GM23338 (cell line): ENCODE measurements around the gene TDP2. TPM values are rescaled to one million over a fixed set of nuclear protein-coding genes. Genes with fewer than 3 reads are reported as not detected.
A peak's percentile ranks its signal among the peaks of the same experiment; 100 is the strongest.

Source experiments
- ATAC-seq: fragments of 200-7000 bp; cut with Tn5 transposase; 3 replicates; pipeline ENCODE4 v1.9.1; 2020
- DNase-seq: peaks from one replicate; pipeline ENCODE4 v3.0.0-alpha.2; 2015; ENCODE audit warnings: low spot score
- H2AFZ ChIP-seq: fragments of 200-600 bp; sonication (generic); 2 replicates; pipeline ENCODE4 v1.8.0; 2016; ENCODE audit warnings: antibody characterized with exemption, mild to moderate bottlenecking, moderate library complexity
- H3F3A ChIP-seq: fragments of 200-600 bp; sonication (generic); replicated peaks from 2 replicates; pipeline ENCODE4 v1.8.0; 2017; ENCODE audit warnings: antibody characterized with exemption, mixed run types, low read depth
- H3K27ac ChIP-seq: fragments of 200-600 bp; sonication (generic); 2 replicates; pipeline ENCODE4 v1.6.1; 2016; ENCODE audit warnings: low read depth
- H3K27me3 ChIP-seq: fragments of 200-600 bp; sonication (generic); 2 replicates; pipeline ENCODE4 v1.8.0; 2016; ENCODE audit warnings: mild to moderate bottlenecking, mixed run types, moderate library complexity; ENCODE audit not compliant: insufficient read depth
- H3K36me3 ChIP-seq: fragments of 200-600 bp; sonication (generic); 2 replicates; pipeline ENCODE4 v1.8.0; 2016; ENCODE audit warnings: mild to moderate bottlenecking; ENCODE audit not compliant: insufficient read depth
- H3K4me1 ChIP-seq: fragments of 200-600 bp; sonication (generic); 2 replicates; pipeline ENCODE4 v1.8.0; 2016; ENCODE audit warnings: mild to moderate bottlenecking, moderate library complexity; ENCODE audit not compliant: insufficient read depth
- H3K4me2 ChIP-seq: fragments of 200-600 bp; sonication (generic); 2 replicates; pipeline ENCODE4 v1.7.1; 2017; ENCODE audit warnings: mixed run types
- H3K4me3 ChIP-seq: fragments of 200-600 bp; sonication (generic); 2 replicates; pipeline ENCODE4 v1.6.1; 2016; ENCODE audit warnings: mixed run types
- H3K79me2 ChIP-seq: fragments of 200-600 bp; sonication (generic); replicated peaks from 2 replicates; pipeline ENCODE4 v1.8.0; 2017; ENCODE audit warnings: mild to moderate bottlenecking; ENCODE audit not compliant: insufficient read depth
- H3K9me2 ChIP-seq: fragments of 200-600 bp; sonication (generic); 2 replicates; pipeline ENCODE4 v1.8.0; 2017; ENCODE audit not compliant: insufficient read depth
- H4K20me1 ChIP-seq: fragments of 200-600 bp; sonication (generic); replicated peaks from 2 replicates; pipeline ENCODE4 v1.8.0; 2017; ENCODE audit warnings: mild to moderate bottlenecking; ENCODE audit not compliant: insufficient read depth
- H3K27ac Mint-ChIP-seq: 2 replicates; pipeline ENCODE4 v1.8.0; 2020; ENCODE audit warnings: inconsistent platforms, mild to moderate bottlenecking, moderate library complexity, mixed read lengths
- H3K27me3 Mint-ChIP-seq: 3 replicates; pipeline ENCODE4 v1.8.0; 2022; ENCODE audit warnings: low read depth, mild to moderate bottlenecking, moderate library complexity, mixed read lengths, inconsistent platforms; ENCODE audit not compliant: insufficient read depth, poor library complexity
- H3K36me3 Mint-ChIP-seq: 3 replicates; pipeline ENCODE4 v1.8.0; 2021; ENCODE audit warnings: low read depth, mild to moderate bottlenecking, inconsistent platforms, moderate library complexity, mixed read lengths
- H3K4me1 Mint-ChIP-seq: 3 replicates; pipeline ENCODE4 v1.8.0; 2020; ENCODE audit warnings: mild to moderate bottlenecking, inconsistent platforms, mixed read lengths
- H3K4me3 Mint-ChIP-seq: 3 replicates; pipeline ENCODE4 v1.8.0; 2021; ENCODE audit warnings: moderate library complexity, mild to moderate bottlenecking, inconsistent platforms, mixed read lengths
- H3K9me3 Mint-ChIP-seq: 3 replicates; pipeline ENCODE4 v1.8.0; 2020; ENCODE audit warnings: moderate library complexity, mild to moderate bottlenecking, inconsistent platforms, mixed read lengths
- EZH2phosphoT487 ChIP-seq: fragments of 200-600 bp; sonication (generic); IDR thresholded peaks from one replicate; pipeline ENCODE4 v1.8.1; 2018; ENCODE audit warnings: antibody characterized with exemption; ENCODE audit not compliant: unreplicated experiment
- JUNB ChIP-seq: IDR thresholded peaks from one replicate; pipeline ENCODE4 v1.6.1; 2016; ENCODE audit warnings: antibody characterized with exemption; ENCODE audit not compliant: unreplicated experiment
- NANOG ChIP-seq: IDR thresholded peaks from 2 replicates; pipeline ENCODE4 v1.6.1; 2016; ENCODE audit warnings: antibody characterized with exemption, borderline replicate concordance
- REST ChIP-seq: IDR thresholded peaks from one replicate; pipeline ENCODE4 v1.6.1; 2018; ENCODE audit warnings: antibody characterized with exemption; ENCODE audit not compliant: unreplicated experiment
- ZNF114 ChIP-seq: fragments of 250-450 bp; sonication (Bioruptor Pico); IDR thresholded peaks from 2 replicates; pipeline ENCODE4 v1.5.0; 2020; ENCODE audit warnings: mild to moderate bottlenecking, moderate library complexity
- polyA plus RNA-seq: library from polyadenylated mRNA; unstranded; fragments of >200 nt; fragmentation: Nextera tagmentation; extraction: Ambion mirVana; gene quantifications from 2 replicates; pipeline ENCODE4 v1.2.1, GENCODE V29; 2016
- total RNA-seq: library from RNA; depleted of rRNA; stranded (reverse); fragments of >200 nt; shearing (Covaris generic); gene quantifications from 2 replicates; pipeline ENCODE4 v1.2.3, GENCODE V29; 2014
- TF ChIP-seq, protein P1 (sequence below): fragments of 250-450 bp; sonication (Bioruptor Pico); IDR thresholded peaks from 2 replicates; pipeline ENCODE4 v1.5.0; 2020; ENCODE audit warnings: mild to moderate bottlenecking, moderate library complexity
- TF ChIP-seq, protein P2 (sequence below), 2 experiments: fragments of 200-600 bp in 1 of 2; sonication (generic) in 1 of 2; conservative IDR thresholded peaks; 2 replicates each; pipeline versions ENCODE4 v1.5.1 to v1.6.1; 2016 to 2017; ENCODE audit warnings: antibody characterized with exemption in 2 of 2, low read depth in 2 of 2, mild to moderate bottlenecking in 2 of 2, moderate library complexity in 1 of 2

The TDP2 gene
- total and polyA plus RNA-seq, 2 experiments from 2014 or later, result 46.8 to 47.8 TPM

DNA sequence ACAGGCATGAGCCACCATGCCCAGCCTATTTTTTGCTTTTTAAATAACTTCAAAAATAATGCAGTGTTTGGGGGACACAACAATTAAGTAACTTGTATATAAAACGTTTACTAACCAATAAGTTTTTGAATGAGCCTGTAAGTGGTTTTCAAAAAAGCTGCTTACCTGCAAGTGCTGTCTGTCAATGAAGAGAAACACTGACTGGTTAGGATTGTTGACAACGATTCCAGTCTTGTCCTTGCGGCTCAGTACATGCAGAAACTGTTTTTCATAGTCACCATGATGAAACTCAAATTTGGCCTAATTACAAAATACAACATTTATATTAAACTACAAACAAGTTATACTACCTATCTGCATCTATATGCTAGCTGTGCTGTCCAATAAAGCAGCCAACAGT, 41.9 kb upstream of the TDP2 start (continued):
- TF ChIP-seq, protein P1, sequence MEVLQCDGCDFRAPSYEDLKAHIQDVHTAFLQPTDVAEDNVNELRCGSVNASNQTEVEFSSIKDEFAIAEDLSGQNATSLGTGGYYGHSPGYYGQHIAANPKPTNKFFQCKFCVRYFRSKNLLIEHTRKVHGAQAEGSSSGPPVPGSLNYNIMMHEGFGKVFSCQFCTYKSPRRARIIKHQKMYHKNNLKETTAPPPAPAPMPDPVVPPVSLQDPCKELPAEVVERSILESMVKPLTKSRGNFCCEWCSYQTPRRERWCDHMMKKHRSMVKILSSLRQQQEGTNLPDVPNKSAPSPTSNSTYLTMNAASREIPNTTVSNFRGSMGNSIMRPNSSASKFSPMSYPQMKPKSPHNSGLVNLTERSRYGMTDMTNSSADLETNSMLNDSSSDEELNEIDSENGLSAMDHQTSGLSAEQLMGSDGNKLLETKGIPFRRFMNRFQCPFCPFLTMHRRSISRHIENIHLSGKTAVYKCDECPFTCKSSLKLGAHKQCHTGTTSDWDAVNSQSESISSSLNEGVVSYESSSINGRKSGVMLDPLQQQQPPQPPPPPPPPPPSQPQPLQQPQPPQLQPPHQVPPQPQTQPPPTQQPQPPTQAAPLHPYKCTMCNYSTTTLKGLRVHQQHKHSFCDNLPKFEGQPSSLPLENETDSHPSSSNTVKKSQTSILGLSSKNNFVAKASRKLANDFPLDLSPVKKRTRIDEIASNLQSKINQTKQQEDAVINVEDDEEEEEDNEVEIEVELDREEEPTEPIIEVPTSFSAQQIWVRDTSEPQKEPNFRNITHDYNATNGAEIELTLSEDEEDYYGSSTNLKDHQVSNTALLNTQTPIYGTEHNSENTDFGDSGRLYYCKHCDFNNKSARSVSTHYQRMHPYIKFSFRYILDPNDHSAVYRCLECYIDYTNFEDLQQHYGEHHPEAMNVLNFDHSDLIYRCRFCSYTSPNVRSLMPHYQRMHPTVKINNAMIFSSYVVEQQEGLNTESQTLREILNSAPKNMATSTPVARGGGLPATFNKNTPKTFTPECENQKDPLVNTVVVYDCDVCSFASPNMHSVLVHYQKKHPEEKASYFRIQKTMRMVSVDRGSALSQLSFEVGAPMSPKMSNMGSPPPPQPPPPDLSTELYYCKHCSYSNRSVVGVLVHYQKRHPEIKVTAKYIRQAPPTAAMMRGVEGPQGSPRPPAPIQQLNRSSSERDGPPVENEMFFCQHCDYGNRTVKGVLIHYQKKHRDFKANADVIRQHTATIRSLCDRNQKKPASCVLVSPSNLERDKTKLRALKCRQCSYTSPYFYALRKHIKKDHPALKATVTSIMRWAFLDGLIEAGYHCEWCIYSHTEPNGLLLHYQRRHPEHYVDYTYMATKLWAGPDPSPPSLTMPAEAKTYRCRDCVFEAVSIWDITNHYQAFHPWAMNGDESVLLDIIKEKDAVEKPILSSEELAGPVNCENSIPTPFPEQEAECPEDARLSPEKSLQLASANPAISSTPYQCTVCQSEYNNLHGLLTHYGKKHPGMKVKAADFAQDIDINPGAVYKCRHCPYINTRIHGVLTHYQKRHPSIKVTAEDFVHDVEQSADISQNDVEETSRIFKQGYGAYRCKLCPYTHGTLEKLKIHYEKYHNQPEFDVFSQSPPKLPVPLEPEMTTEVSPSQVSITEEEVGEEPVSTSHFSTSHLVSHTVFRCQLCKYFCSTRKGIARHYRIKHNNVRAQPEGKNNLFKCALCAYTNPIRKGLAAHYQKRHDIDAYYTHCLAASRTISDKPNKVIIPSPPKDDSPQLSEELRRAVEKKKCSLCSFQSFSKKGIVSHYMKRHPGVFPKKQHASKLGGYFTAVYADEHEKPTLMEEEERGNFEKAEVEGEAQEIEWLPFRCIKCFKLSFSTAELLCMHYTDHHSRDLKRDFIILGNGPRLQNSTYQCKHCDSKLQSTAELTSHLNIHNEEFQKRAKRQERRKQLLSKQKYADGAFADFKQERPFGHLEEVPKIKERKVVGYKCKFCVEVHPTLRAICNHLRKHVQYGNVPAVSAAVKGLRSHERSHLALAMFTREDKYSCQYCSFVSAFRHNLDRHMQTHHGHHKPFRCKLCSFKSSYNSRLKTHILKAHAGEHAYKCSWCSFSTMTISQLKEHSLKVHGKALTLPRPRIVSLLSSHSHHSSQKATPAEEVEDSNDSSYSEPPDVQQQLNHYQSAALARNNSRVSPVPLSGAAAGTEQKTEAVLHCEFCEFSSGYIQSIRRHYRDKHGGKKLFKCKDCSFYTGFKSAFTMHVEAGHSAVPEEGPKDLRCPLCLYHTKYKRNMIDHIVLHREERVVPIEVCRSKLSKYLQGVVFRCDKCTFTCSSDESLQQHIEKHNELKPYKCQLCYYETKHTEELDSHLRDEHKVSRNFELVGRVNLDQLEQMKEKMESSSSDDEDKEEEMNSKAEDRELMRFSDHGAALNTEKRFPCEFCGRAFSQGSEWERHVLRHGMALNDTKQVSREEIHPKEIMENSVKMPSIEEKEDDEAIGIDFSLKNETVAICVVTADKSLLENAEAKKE, result no peak
- TF ChIP-seq, protein P2, sequence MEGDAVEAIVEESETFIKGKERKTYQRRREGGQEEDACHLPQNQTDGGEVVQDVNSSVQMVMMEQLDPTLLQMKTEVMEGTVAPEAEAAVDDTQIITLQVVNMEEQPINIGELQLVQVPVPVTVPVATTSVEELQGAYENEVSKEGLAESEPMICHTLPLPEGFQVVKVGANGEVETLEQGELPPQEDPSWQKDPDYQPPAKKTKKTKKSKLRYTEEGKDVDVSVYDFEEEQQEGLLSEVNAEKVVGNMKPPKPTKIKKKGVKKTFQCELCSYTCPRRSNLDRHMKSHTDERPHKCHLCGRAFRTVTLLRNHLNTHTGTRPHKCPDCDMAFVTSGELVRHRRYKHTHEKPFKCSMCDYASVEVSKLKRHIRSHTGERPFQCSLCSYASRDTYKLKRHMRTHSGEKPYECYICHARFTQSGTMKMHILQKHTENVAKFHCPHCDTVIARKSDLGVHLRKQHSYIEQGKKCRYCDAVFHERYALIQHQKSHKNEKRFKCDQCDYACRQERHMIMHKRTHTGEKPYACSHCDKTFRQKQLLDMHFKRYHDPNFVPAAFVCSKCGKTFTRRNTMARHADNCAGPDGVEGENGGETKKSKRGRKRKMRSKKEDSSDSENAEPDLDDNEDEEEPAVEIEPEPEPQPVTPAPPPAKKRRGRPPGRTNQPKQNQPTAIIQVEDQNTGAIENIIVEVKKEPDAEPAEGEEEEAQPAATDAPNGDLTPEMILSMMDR (conservative IDR thresholded peaks at IDR 0.05; ENCODE audit: low read depth in 2 of 2), result no peak
- no peak for TF ChIP-seq JUNB

GRCh38 chr6:24704468-24704867, 37.8 kb upstream of the TDP2 start:
- no peaks in the 10 kb centered on the region for H3K27me3 ChIP-seq
- H3K79me2 ChIP-seq, result peaks cover 10% of the 10 kb centered on the region
- Mint-ChIP-seq H3K36me3 (peaks cover 87% of the 10 kb centered on the region), H3K27me3 (peaks cover 3% of the 10 kb centered on the region), H3K9me3 (no peaks in the 10 kb centered on the region), H3K27ac (no peak overlapping the region), H3K4me1 (peaks cover 6% of the 10 kb centered on the region; the same call in 1 of the 3 replicates), H3K4me3 (no peak overlapping the region)
- ATAC-seq (no peak), DNase-seq (no peak)
- H3K9me2 ChIP-seq, result no peaks in the 10 kb centered on the region
- peaks cover 58% of the 10 kb centered on the region for H3K36me3 ChIP-seq
- no peaks in the 10 kb centered on the region for H3K4me1 ChIP-seq
- peaks cover 35% of the 10 kb centered on the region for H3F3A ChIP-seq
- TF ChIP-seq NANOG (no peak), REST (no peak), EZH2phosphoT487 (no peak), ZNF114 (CRISPR knock-in tag) (no peak)
- no peak overlapping the region for H3K4me2 ChIP-seq
- H3K27ac ChIP-seq, result peak overlapping the region; percentile 62; the same call in 1 of the 2 replicates
- no peak overlapping the region for H2AFZ ChIP-seq
- no peak overlapping the region for H3K4me3 ChIP-seq
- peaks cover 15% of the 10 kb centered on the region for H4K20me1 ChIP-seq
